WTC11 (cell line): Measurements from ENCODE around the gene COPS7A. TPM values are rescaled to one million over a fixed set of nuclear protein-coding genes. Genes with fewer than 3 reads are reported as not detected.
"Not testable (repeated sequence)": the region's sequence is repeated elsewhere in the genome, so short reads cannot be mapped to it uniquely, and the experiment has no call there.

Experiments used
- ATAC-seq: fragments of 200-7000 bp; cut with Tn5 transposase; 2 replicates; pipeline ENCODE4 v1.10.0; 2021; ENCODE audit warnings: mild to moderate bottlenecking, moderate library complexity
- CTCF ChIA-PET: fragments of 300-600 bp; sonication (Branson Sonifier 250); formaldehyde crosslinking; loops from one replicate; lab custom pipeline; 2021; ENCODE audit warnings: antibody characterized with exemption; lab: Charles Lee
- POLR2A ChIA-PET: fragments of 350-600 bp; sonication (Branson Sonifier 250); formaldehyde crosslinking; loops from one replicate; lab custom pipeline; 2021; ENCODE audit warnings: antibody characterized with exemption; lab: Charles Lee
- DNase-seq: peaks from one replicate; pipeline ENCODE4 v3.0.0; 2021; ENCODE audit warnings: low spot score
- H3K27ac Mint-ChIP-seq: 2 replicates; pipeline ENCODE4 v1.8.0; 2021; ENCODE audit warnings: mixed read lengths
- H3K27me3 Mint-ChIP-seq: 2 replicates; pipeline ENCODE4 v1.8.0; 2021; ENCODE audit warnings: low read depth, mild to moderate bottlenecking, moderate library complexity, mixed read lengths
- H3K36me3 Mint-ChIP-seq: 2 replicates; pipeline ENCODE4 v1.8.0; 2021; ENCODE audit warnings: mixed read lengths
- H3K4me1 Mint-ChIP-seq: 2 replicates; pipeline ENCODE4 v1.8.0; 2022; ENCODE audit warnings: mixed read lengths
- H3K4me3 Mint-ChIP-seq: 2 replicates; pipeline ENCODE4 v1.8.0; 2021; ENCODE audit warnings: mild to moderate bottlenecking, moderate library complexity, mixed read lengths
- H3K9me3 Mint-ChIP-seq: 2 replicates; pipeline ENCODE4 v1.8.0; 2021; ENCODE audit warnings: mixed read lengths
- ATF6 ChIP-seq: sonication (generic); formaldehyde crosslinking; IDR thresholded peaks from 2 replicates; pipeline ENCODE4 v1.8.1; 2023; ENCODE audit warnings: mild to moderate bottlenecking, missing genetic modification reagents
- CBFB ChIP-seq: sonication (generic); formaldehyde crosslinking; IDR thresholded peaks from 2 replicates; pipeline ENCODE4 v1.8.1; 2022; ENCODE audit warnings: mild to moderate bottlenecking, low read depth, missing genetic modification reagents
- FOXK1 ChIP-seq: sonication (generic); formaldehyde crosslinking; IDR thresholded peaks from 2 replicates; pipeline ENCODE4 v1.8.0; 2022; ENCODE audit warnings: mild to moderate bottlenecking, moderate library complexity, missing genetic modification reagents
- FOXP1 ChIP-seq: sonication (generic); formaldehyde crosslinking; IDR thresholded peaks from 2 replicates; pipeline ENCODE4 v1.8.0; 2022; ENCODE audit warnings: missing genetic modification reagents, mild to moderate bottlenecking, moderate library complexity, borderline replicate concordance
- GTF2I ChIP-seq: fragments of 250-450 bp; sonication (Bioruptor Pico); conservative IDR thresholded peaks from 2 replicates; pipeline ENCODE4 v1.4.0; 2021; ENCODE audit warnings: mild to moderate bottlenecking
- NFATC4 ChIP-seq: fragments of 250-450 bp; sonication (Bioruptor Pico); IDR thresholded peaks from 2 replicates; pipeline ENCODE4 v1.9.0; 2021; ENCODE audit warnings: mild to moderate bottlenecking
- NR2C2 ChIP-seq: sonication (generic); formaldehyde crosslinking; IDR thresholded peaks from 2 replicates; pipeline ENCODE4 v1.8.0; 2022; ENCODE audit warnings: mild to moderate bottlenecking, missing genetic modification reagents
- SMAD3 ChIP-seq: sonication (generic); formaldehyde crosslinking; IDR thresholded peaks from 2 replicates; pipeline ENCODE4 v1.8.0; 2022; ENCODE audit warnings: missing genetic modification reagents, mild to moderate bottlenecking, borderline replicate concordance
- SP1 ChIP-seq: sonication (generic); formaldehyde crosslinking; conservative IDR thresholded peaks from 2 replicates; pipeline ENCODE4 v1.8.1; 2022; ENCODE audit warnings: missing genetic modification reagents
- TEAD1 ChIP-seq: sonication (generic); formaldehyde crosslinking; IDR thresholded peaks from 2 replicates; pipeline ENCODE4 v1.8.0; 2022; ENCODE audit warnings: mild to moderate bottlenecking, missing genetic modification reagents
- ZNF219 ChIP-seq: sonication (generic); formaldehyde crosslinking; IDR thresholded peaks from 2 replicates; pipeline ENCODE4 v1.8.0; 2023; ENCODE audit warnings: missing genetic modification reagents, mild to moderate bottlenecking, borderline replicate concordance
- ZNF317 ChIP-seq: sonication (generic); formaldehyde crosslinking; IDR thresholded peaks from 2 replicates; pipeline ENCODE4 v1.8.1; 2023; ENCODE audit warnings: low read depth, mild to moderate bottlenecking, moderate library complexity, missing genetic modification reagents, borderline replicate concordance
- ZNF396 ChIP-seq: fragments of 250-450 bp; sonication (Bioruptor Pico); IDR thresholded peaks from 2 replicates; pipeline ENCODE4 v1.8.0; 2021; ENCODE audit warnings: mild to moderate bottlenecking, moderate library complexity, borderline replicate concordance
- ZNF423 ChIP-seq: fragments of 250-450 bp; sonication (Bioruptor Pico); IDR thresholded peaks from 2 replicates; pipeline ENCODE4 v2.1.2; 2022; ENCODE audit warnings: mild to moderate bottlenecking, moderate library complexity
- total RNA-seq: library from RNA; stranded (reverse); gene quantifications from 3 replicates; pipeline ENCODE4 v1.2.3, GENCODE V29; 2021
- TF ChIP-seq, protein P1 (sequence below): sonication (generic); formaldehyde crosslinking; IDR thresholded peaks from 2 replicates; pipeline ENCODE4 v1.8.0; 2022; ENCODE audit warnings: mild to moderate bottlenecking, missing genetic modification reagents
- TF ChIP-seq, protein P2 (sequence below): sonication (generic); formaldehyde crosslinking; IDR thresholded peaks from 2 replicates; pipeline ENCODE4 v1.8.1; 2023; ENCODE audit warnings: mild to moderate bottlenecking, missing genetic modification reagents, moderate library complexity
- TF ChIP-seq, protein P3 (sequence below): sonication (generic); formaldehyde crosslinking; IDR thresholded peaks from 2 replicates; pipeline ENCODE4 v1.8.1; 2022; ENCODE audit warnings: mild to moderate bottlenecking, missing genetic modification reagents, moderate library complexity, borderline replicate concordance
- TF ChIP-seq, protein P4 (sequence below): sonication (generic); formaldehyde crosslinking; IDR thresholded peaks from 2 replicates; pipeline ENCODE4 v1.8.1; 2022; ENCODE audit warnings: low read depth, mild to moderate bottlenecking, moderate library complexity, missing genetic modification reagents, borderline replicate concordance
- TF ChIP-seq, protein P5 (sequence below): fragments of 200-600 bp; IDR thresholded peaks from 2 replicates; pipeline ENCODE4 v1.8.0; 2022; ENCODE audit warnings: antibody characterized with exemption
- TF ChIP-seq, protein P6 (sequence below): sonication (generic); formaldehyde crosslinking; IDR thresholded peaks from 2 replicates; pipeline ENCODE4 v1.8.1; 2023; ENCODE audit warnings: mild to moderate bottlenecking, moderate library complexity, missing genetic modification reagents

The COPS7A gene
- total RNA-seq, 1 experiment from 2014 or later = 41.4 TPM

GRCh38 chr12:6736754-6737153 lies 12.9 kb downstream of the COPS7A start (continued):
- TF ChIP-seq, protein P1, sequence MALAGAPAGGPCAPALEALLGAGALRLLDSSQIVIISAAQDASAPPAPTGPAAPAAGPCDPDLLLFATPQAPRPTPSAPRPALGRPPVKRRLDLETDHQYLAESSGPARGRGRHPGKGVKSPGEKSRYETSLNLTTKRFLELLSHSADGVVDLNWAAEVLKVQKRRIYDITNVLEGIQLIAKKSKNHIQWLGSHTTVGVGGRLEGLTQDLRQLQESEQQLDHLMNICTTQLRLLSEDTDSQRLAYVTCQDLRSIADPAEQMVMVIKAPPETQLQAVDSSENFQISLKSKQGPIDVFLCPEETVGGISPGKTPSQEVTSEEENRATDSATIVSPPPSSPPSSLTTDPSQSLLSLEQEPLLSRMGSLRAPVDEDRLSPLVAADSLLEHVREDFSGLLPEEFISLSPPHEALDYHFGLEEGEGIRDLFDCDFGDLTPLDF (CRISPR knock-in tag) = no peak

GRCh38 chr12:6742080-6742479 lies 18.2 kb downstream of the COPS7A start:
- not testable (repeated sequence) for H3K4me1 Mint-ChIP-seq, H3K27ac Mint-ChIP-seq, H3K27me3 Mint-ChIP-seq, DNase-seq, H3K36me3 Mint-ChIP-seq, H3K4me3 Mint-ChIP-seq, H3K9me3 Mint-ChIP-seq, ATAC-seq
- CTCF ChIA-PET = interaction anchor here (3.6 kb wide), 1 partner anchor 11 kb away, joined by 20 read pairs; the partner anchor contains the start of gene MLF2
- POLR2A ChIA-PET = interaction anchor here (0.6 kb wide), 1 partner anchor 53 kb away, joined by 5 read pairs; the partner anchor contains the start of gene ZNF384

DNA sequence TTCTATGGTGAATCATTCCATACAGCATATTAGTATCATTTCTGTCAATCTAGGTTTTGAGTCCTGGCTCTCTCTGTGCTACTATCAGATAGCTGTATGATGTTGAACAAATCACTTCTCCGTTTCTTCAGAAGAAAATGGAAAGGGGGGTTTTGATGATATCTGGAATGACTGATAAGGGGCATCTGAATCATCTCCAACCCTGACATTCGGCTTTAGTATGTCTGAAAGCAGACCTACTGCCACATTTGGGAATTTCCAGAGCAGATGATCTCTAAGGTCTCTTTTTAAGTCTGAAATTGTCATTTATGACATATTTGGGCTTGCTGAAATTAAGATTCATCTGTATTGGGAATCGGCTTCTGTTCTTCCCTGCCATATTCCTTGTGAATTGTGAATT lies 19.0 kb downstream of the COPS7A start:
- ATAC-seq (no peak), DNase-seq (no peak)
- H3K27ac Mint-ChIP-seq = no peak overlapping the region
- ChIA-PET CTCF (interaction anchor here (3.6 kb wide), 1 partner anchor 10 kb away, joined by 20 read pairs; the partner anchor contains the start of gene MLF2), POLR2A (no interaction called here)
- H3K9me3 Mint-ChIP-seq = no peaks in the 10 kb centered on the region
- peaks cover 14% of the 10 kb centered on the region for H3K36me3 Mint-ChIP-seq
- H3K4me1 Mint-ChIP-seq = no peaks in the 10 kb centered on the region
- H3K4me3 Mint-ChIP-seq = no peak overlapping the region
- H3K27me3 Mint-ChIP-seq = no peaks in the 10 kb centered on the region
- TF ChIP-seq, protein P2, sequence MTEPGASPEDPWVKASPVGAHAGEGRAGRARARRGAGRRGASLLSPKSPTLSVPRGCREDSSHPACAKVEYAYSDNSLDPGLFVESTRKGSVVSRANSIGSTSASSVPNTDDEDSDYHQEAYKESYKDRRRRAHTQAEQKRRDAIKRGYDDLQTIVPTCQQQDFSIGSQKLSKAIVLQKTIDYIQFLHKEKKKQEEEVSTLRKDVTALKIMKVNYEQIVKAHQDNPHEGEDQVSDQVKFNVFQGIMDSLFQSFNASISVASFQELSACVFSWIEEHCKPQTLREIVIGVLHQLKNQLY = no peak
- TF ChIP-seq ATF6 (CRISPR knock-in tag) (no peak), TEAD1 (CRISPR knock-in tag) (no peak), ZNF317 (no peak), FOXP1 (CRISPR knock-in tag) (no peak), ZNF423 (no peak), FOXK1 (CRISPR knock-in tag) (no peak), ZNF396 (CRISPR knock-in tag) (no peak), ZNF219 (no peak), SMAD3 (CRISPR knock-in tag) (no peak), NFATC4 (CRISPR knock-in tag) (no peak), GTF2I (CRISPR knock-in tag) (no peak), NR2C2 (CRISPR knock-in tag) (no peak), CBFB (CRISPR knock-in tag) (no peak), SP1 (CRISPR knock-in tag) (no peak)
- TF ChIP-seq, protein P3, sequence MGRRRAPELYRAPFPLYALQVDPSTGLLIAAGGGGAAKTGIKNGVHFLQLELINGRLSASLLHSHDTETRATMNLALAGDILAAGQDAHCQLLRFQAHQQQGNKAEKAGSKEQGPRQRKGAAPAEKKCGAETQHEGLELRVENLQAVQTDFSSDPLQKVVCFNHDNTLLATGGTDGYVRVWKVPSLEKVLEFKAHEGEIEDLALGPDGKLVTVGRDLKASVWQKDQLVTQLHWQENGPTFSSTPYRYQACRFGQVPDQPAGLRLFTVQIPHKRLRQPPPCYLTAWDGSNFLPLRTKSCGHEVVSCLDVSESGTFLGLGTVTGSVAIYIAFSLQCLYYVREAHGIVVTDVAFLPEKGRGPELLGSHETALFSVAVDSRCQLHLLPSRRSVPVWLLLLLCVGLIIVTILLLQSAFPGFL (CRISPR knock-in tag) = no peak
- TF ChIP-seq, protein P4, sequence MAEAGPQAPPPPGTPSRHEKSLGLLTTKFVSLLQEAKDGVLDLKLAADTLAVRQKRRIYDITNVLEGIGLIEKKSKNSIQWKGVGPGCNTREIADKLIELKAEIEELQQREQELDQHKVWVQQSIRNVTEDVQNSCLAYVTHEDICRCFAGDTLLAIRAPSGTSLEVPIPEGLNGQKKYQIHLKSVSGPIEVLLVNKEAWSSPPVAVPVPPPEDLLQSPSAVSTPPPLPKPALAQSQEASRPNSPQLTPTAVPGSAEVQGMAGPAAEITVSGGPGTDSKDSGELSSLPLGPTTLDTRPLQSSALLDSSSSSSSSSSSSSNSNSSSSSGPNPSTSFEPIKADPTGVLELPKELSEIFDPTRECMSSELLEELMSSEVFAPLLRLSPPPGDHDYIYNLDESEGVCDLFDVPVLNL (CRISPR knock-in tag) = no peak
- TF ChIP-seq, protein P5, sequence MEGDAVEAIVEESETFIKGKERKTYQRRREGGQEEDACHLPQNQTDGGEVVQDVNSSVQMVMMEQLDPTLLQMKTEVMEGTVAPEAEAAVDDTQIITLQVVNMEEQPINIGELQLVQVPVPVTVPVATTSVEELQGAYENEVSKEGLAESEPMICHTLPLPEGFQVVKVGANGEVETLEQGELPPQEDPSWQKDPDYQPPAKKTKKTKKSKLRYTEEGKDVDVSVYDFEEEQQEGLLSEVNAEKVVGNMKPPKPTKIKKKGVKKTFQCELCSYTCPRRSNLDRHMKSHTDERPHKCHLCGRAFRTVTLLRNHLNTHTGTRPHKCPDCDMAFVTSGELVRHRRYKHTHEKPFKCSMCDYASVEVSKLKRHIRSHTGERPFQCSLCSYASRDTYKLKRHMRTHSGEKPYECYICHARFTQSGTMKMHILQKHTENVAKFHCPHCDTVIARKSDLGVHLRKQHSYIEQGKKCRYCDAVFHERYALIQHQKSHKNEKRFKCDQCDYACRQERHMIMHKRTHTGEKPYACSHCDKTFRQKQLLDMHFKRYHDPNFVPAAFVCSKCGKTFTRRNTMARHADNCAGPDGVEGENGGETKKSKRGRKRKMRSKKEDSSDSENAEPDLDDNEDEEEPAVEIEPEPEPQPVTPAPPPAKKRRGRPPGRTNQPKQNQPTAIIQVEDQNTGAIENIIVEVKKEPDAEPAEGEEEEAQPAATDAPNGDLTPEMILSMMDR = no peak
- TF ChIP-seq, protein P6, sequence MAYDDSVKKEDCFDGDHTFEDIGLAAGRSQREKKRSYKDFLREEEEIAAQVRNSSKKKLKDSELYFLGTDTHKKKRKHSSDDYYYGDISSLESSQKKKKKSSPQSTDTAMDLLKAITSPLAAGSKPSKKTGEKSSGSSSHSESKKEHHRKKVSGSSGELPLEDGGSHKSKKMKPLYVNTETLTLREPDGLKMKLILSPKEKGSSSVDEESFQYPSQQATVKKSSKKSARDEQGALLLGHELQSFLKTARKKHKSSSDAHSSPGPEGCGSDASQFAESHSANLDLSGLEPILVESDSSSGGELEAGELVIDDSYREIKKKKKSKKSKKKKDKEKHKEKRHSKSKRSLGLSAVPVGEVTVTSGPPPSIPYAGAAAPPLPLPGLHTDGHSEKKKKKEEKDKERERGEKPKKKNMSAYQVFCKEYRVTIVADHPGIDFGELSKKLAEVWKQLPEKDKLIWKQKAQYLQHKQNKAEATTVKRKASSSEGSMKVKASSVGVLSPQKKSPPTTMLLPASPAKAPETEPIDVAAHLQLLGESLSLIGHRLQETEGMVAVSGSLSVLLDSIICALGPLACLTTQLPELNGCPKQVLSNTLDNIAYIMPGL (CRISPR knock-in tag) = no peak

- POLR2A ChIA-PET, H3K9me3 Mint-ChIP-seq, H3K27me3 Mint-ChIP-seq, ATAC-seq, H3K27ac Mint-ChIP-seq, H3K4me1 Mint-ChIP-seq, H3K4me3 Mint-ChIP-seq, DNase-seq: not testable (repeated sequence)
- peaks cover 19% of the 10 kb centered on the region for H3K36me3 Mint-ChIP-seq
- CTCF ChIA-PET = interaction anchor here (3.6 kb wide), 1 partner anchor 10 kb away, joined by 20 read pairs; the partner anchor contains the start of gene MLF2
Observed at GRCh38 chr12:6743300-6743699, 19.5 kb downstream of the COPS7A start.
